HepG2 (cell line): ENCODE data around the gene ENO1. TPM values are rescaled to one million over a fixed set of nuclear protein-coding genes. Genes with fewer than 3 reads are reported as not detected.
A peak's percentile ranks its signal among the peaks of the same experiment; 100 is the strongest.

ENCODE experiments used
- ARNTL ChIP-seq: sonication (generic); formaldehyde crosslinking; IDR thresholded peaks from 2 replicates; pipeline ENCODE4 v1.4.0; 2020; ENCODE audit warnings: mild to moderate bottlenecking, missing genetic modification reagents
- DPF2 ChIP-seq: sonication (generic); formaldehyde crosslinking; IDR thresholded peaks from 2 replicates; pipeline ENCODE4 v1.4.0; 2020; ENCODE audit warnings: mild to moderate bottlenecking, low read depth, missing genetic modification reagents, borderline replicate concordance
- FOXO1 ChIP-seq: sonication (generic); formaldehyde crosslinking; IDR thresholded peaks from 2 replicates; pipeline ENCODE4 v1.4.0; 2020; ENCODE audit warnings: missing genetic modification reagents
- HOXA7 ChIP-seq: sonication (generic); formaldehyde crosslinking; IDR thresholded peaks from 2 replicates; pipeline ENCODE4 v1.8.1; 2022; ENCODE audit warnings: mild to moderate bottlenecking, missing genetic modification reagents, moderate library complexity
- NFE2 ChIP-seq: sonication (generic); formaldehyde crosslinking; IDR thresholded peaks from 2 replicates; pipeline ENCODE4 v1.4.0; 2020; ENCODE audit warnings: missing genetic modification reagents
- NFKBIZ ChIP-seq: IDR thresholded peaks from 2 replicates; pipeline ENCODE4 v1.6.1; 2018; ENCODE audit warnings: missing genetic modification reagents, missing compliant biosample characterization
- ZFYVE20 ChIP-seq: sonication (generic); formaldehyde crosslinking; IDR thresholded peaks from 2 replicates; pipeline ENCODE4 v1.8.0; 2023; ENCODE audit warnings: low read depth, mild to moderate bottlenecking, moderate library complexity, missing genetic modification reagents, borderline replicate concordance
- ZNF567 ChIP-seq: sonication (generic); formaldehyde crosslinking; IDR thresholded peaks from 2 replicates; pipeline ENCODE4 v1.8.1; 2023; ENCODE audit warnings: mild to moderate bottlenecking, missing genetic modification reagents, borderline replicate concordance
- ZSCAN20 ChIP-seq: sonication (generic); formaldehyde crosslinking; IDR thresholded peaks from 2 replicates; pipeline ENCODE4 v1.4.0; 2020; ENCODE audit warnings: missing genetic modification reagents, mild to moderate bottlenecking, borderline replicate concordance
- polyA plus RNA-seq, 8 experiments: library from polyadenylated mRNA; depleted of rRNA in 3 of 8; stranded (reverse) in 7 of 8; unstranded in 1 of 8; fragments of >200 nt; fragmentation: Illumina TruSeq in 4 of 8; extraction: Trizol in 4 of 8; gene quantifications; 2 replicates each; pipeline versions ENCODE4 v1.2.1 to v1.2.3, GENCODE V29; 2011 to 2016; ENCODE audit warnings: low read depth in 4 of 8, missing spikeins in 1 of 8, mixed read lengths in 1 of 8; ENCODE audit not compliant: insufficient read depth in 1 of 8
- total RNA-seq, 5 experiments: library from RNA; depleted of rRNA; stranded (reverse); fragments of >200 nt; fragmentation: Illumina TruSeq; extraction: Trizol; gene quantifications; 2 replicates each; pipeline ENCODE4 v1.2.3, GENCODE V29; 2016; ENCODE audit warnings: low read depth in 1 of 5
- TF ChIP-seq, protein P1 (sequence below): sonication (generic); formaldehyde crosslinking; IDR thresholded peaks from 2 replicates; pipeline ENCODE4 v1.5.1; 2020; ENCODE audit warnings: mild to moderate bottlenecking, missing genetic modification reagents, borderline replicate concordance
- TF ChIP-seq, protein P2 (sequence below): sonication (generic); formaldehyde crosslinking; IDR thresholded peaks from 2 replicates; pipeline ENCODE4 v1.5.1; 2020; ENCODE audit warnings: mild to moderate bottlenecking, missing genetic modification reagents, moderate library complexity
- TF ChIP-seq, protein P3 (sequence below): sonication (generic); formaldehyde crosslinking; IDR thresholded peaks from 2 replicates; pipeline ENCODE4 v1.4.0; 2020; ENCODE audit warnings: mild to moderate bottlenecking, missing genetic modification reagents
- TF ChIP-seq, protein P4 (sequence below): sonication (generic); formaldehyde crosslinking; IDR thresholded peaks from 2 replicates; pipeline ENCODE4 v1.4.0; 2020; ENCODE audit warnings: missing genetic modification reagents, borderline replicate concordance
- TF ChIP-seq, protein P5 (sequence below): sonication (generic); formaldehyde crosslinking; IDR thresholded peaks from 2 replicates; pipeline ENCODE4 v1.4.0; 2020; ENCODE audit warnings: mild to moderate bottlenecking, missing genetic modification reagents

The ENO1 gene
- total and polyA plus RNA-seq, 2 of the 13 experiments (the other 11 are each of a cell fraction or from before 2014, with no cell fraction given) = 1,559 to 3,103 TPM

DNA sequence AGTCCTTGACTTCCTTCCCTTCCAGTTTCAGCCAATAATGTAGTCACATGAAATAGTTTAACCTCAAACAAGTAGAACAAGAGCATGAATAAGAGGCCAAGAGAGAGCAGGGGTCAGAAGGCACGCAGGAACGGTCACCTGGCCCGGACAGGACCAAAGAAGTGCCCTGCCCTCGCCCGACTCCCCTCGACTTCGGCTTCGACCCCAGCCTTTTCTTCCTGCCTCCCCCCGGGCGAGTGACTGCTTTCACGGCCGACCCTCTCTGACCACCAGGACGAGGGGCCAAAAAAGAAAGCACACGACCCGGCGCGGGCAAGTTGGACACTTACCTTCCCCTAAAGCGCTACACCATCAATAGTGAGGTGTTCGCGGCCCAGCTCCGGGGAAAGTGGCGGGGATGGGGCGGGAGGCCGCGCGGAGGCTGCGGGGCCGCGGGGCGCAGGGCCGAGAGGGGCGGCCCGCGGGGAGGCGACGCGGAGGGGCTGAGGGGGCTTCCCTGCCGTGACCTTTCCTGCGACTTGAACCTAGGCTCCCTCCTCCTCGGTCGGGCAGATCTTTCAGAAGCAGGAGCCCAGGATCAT lies 61.6 kb downstream of the ENO1 start (continued):
- TF ChIP-seq, protein P1, sequence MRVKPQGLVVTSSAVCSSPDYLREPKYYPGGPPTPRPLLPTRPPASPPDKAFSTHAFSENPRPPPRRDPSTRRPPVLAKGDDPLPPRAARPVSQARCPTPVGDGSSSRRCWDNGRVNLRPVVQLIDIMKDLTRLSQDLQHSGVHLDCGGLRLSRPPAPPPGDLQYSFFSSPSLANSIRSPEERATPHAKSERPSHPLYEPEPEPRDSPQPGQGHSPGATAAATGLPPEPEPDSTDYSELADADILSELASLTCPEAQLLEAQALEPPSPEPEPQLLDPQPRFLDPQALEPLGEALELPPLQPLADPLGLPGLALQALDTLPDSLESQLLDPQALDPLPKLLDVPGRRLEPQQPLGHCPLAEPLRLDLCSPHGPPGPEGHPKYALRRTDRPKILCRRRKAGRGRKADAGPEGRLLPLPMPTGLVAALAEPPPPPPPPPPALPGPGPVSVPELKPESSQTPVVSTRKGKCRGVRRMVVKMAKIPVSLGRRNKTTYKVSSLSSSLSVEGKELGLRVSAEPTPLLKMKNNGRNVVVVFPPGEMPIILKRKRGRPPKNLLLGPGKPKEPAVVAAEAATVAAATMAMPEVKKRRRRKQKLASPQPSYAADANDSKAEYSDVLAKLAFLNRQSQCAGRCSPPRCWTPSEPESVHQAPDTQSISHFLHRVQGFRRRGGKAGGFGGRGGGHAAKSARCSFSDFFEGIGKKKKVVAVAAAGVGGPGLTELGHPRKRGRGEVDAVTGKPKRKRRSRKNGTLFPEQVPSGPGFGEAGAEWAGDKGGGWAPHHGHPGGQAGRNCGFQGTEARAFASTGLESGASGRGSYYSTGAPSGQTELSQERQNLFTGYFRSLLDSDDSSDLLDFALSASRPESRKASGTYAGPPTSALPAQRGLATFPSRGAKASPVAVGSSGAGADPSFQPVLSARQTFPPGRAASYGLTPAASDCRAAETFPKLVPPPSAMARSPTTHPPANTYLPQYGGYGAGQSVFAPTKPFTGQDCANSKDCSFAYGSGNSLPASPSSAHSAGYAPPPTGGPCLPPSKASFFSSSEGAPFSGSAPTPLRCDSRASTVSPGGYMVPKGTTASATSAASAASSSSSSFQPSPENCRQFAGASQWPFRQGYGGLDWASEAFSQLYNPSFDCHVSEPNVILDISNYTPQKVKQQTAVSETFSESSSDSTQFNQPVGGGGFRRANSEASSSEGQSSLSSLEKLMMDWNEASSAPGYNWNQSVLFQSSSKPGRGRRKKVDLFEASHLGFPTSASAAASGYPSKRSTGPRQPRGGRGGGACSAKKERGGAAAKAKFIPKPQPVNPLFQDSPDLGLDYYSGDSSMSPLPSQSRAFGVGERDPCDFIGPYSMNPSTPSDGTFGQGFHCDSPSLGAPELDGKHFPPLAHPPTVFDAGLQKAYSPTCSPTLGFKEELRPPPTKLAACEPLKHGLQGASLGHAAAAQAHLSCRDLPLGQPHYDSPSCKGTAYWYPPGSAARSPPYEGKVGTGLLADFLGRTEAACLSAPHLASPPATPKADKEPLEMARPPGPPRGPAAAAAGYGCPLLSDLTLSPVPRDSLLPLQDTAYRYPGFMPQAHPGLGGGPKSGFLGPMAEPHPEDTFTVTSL = no peak; the same call in 1 of the 2 replicates
- TF ChIP-seq FOXO1 (CRISPR knock-in tag) (no peak), HOXA7 (no peak), ZSCAN20 (CRISPR knock-in tag) (no peak), ZNF567 (CRISPR knock-in tag) (no peak), NFKBIZ (CRISPR knock-in tag) (no peak), ZFYVE20 (no peak), NFE2 (CRISPR knock-in tag) (no peak), DPF2 (CRISPR knock-in tag) (no peak), ARNTL (CRISPR knock-in tag) (no peak)
- TF ChIP-seq, protein P2, sequence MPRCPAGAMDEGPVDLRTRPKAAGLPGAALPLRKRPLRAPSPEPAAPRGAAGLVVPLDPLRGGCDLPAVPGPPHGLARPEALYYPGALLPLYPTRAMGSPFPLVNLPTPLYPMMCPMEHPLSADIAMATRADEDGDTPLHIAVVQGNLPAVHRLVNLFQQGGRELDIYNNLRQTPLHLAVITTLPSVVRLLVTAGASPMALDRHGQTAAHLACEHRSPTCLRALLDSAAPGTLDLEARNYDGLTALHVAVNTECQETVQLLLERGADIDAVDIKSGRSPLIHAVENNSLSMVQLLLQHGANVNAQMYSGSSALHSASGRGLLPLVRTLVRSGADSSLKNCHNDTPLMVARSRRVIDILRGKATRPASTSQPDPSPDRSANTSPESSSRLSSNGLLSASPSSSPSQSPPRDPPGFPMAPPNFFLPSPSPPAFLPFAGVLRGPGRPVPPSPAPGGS (CRISPR knock-in tag) = no peak
- TF ChIP-seq, protein P3, sequence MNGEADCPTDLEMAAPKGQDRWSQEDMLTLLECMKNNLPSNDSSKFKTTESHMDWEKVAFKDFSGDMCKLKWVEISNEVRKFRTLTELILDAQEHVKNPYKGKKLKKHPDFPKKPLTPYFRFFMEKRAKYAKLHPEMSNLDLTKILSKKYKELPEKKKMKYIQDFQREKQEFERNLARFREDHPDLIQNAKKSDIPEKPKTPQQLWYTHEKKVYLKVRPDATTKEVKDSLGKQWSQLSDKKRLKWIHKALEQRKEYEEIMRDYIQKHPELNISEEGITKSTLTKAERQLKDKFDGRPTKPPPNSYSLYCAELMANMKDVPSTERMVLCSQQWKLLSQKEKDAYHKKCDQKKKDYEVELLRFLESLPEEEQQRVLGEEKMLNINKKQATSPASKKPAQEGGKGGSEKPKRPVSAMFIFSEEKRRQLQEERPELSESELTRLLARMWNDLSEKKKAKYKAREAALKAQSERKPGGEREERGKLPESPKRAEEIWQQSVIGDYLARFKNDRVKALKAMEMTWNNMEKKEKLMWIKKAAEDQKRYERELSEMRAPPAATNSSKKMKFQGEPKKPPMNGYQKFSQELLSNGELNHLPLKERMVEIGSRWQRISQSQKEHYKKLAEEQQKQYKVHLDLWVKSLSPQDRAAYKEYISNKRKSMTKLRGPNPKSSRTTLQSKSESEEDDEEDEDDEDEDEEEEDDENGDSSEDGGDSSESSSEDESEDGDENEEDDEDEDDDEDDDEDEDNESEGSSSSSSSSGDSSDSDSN (CRISPR knock-in tag) = no peak
- TF ChIP-seq, protein P4, sequence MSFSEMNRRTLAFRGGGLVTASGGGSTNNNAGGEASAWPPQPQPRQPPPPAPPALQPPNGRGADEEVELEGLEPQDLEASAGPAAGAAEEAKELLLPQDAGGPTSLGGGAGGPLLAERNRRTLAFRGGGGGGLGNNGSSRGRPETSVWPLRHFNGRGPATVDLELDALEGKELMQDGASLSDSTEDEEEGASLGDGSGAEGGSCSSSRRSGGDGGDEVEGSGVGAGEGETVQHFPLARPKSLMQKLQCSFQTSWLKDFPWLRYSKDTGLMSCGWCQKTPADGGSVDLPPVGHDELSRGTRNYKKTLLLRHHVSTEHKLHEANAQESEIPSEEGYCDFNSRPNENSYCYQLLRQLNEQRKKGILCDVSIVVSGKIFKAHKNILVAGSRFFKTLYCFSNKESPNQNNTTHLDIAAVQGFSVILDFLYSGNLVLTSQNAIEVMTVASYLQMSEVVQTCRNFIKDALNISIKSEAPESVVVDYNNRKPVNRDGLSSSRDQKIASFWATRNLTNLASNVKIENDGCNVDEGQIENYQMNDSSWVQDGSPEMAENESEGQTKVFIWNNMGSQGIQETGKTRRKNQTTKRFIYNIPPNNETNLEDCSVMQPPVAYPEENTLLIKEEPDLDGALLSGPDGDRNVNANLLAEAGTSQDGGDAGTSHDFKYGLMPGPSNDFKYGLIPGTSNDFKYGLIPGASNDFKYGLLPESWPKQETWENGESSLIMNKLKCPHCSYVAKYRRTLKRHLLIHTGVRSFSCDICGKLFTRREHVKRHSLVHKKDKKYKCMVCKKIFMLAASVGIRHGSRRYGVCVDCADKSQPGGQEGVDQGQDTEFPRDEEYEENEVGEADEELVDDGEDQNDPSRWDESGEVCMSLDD (CRISPR knock-in tag) = no peak
- TF ChIP-seq, protein P5, sequence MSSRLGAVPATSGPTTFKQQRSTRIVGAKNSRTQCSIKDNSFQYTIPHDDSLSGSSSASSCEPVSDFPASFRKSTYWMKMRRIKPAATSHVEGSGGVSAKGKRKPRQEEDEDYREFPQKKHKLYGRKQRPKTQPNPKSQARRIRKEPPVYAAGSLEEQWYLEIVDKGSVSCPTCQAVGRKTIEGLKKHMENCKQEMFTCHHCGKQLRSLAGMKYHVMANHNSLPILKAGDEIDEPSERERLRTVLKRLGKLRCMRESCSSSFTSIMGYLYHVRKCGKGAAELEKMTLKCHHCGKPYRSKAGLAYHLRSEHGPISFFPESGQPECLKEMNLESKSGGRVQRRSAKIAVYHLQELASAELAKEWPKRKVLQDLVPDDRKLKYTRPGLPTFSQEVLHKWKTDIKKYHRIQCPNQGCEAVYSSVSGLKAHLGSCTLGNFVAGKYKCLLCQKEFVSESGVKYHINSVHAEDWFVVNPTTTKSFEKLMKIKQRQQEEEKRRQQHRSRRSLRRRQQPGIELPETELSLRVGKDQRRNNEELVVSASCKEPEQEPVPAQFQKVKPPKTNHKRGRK (CRISPR knock-in tag) = 0 out of 2 replicates have a peak, but pooled peaks have one; percentile 21
